Chondrocyte (in vitro differentiated cells): ENCODE data around the gene CTNND2. TPM values are rescaled to one million over a fixed set of nuclear protein-coding genes. Genes with fewer than 3 reads are reported as not detected.

Experiments used
- DNase-seq: peaks from one replicate; pipeline ENCODE4 v3.0.0; 2021; ENCODE audit warnings: mixed read lengths, low spot score
- H3K27ac Mint-ChIP-seq: one replicate; pipeline ENCODE4 v1.8.0; 2021; ENCODE audit warnings: mild to moderate bottlenecking, moderate library complexity, mixed read lengths; ENCODE audit not compliant: unreplicated experiment
- H3K27me3 Mint-ChIP-seq: 2 replicates; pipeline ENCODE4 v1.8.0; 2021; ENCODE audit warnings: low read depth, mixed read lengths
- H3K36me3 Mint-ChIP-seq: 2 replicates; pipeline ENCODE4 v1.8.0; 2021; ENCODE audit warnings: low read depth, mixed read lengths
- H3K4me1 Mint-ChIP-seq: 2 replicates; pipeline ENCODE4 v1.8.0; 2021; ENCODE audit warnings: low read depth, mild to moderate bottlenecking, mixed read lengths
- H3K4me3 Mint-ChIP-seq: one replicate; pipeline ENCODE4 v1.8.0; 2021; ENCODE audit warnings: mild to moderate bottlenecking, moderate library complexity, mixed read lengths; ENCODE audit not compliant: unreplicated experiment
- H3K9me3 Mint-ChIP-seq: 2 replicates; pipeline ENCODE4 v1.8.0; 2021; ENCODE audit warnings: low read depth, mixed read lengths
- CTCF ChIP-seq: fragments of 200-600 bp; sonication (generic); IDR thresholded peaks from 2 replicates; pipeline ENCODE4 v1.5.0; 2021; ENCODE audit warnings: antibody characterized with exemption, mild to moderate bottlenecking, moderate library complexity
- total RNA-seq: library from RNA; stranded (reverse); gene quantifications from 3 replicates; pipeline ENCODE4 v1.2.1, GENCODE V29; 2021

The CTNND2 gene
- total RNA-seq, 1 donor from 2014 or later: 2.1 TPM

DNA sequence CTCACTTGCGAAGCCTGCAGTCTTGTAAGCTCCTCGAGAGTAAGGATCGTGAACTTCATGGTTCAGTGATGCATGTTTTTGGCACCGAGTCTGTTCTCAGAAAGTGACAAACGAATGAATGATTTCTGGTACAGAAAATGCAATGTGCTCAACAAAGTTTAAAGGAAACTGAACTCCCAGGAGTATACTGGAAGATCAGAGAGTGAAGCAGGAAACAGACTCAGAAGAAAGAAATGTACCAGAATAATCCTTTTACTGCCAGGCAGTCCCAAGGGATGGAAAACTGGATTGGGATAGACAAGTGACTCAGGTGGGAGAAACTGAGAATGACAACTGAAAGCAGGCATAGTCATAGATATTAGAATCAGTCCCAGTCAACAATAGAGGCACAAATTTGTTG, 420.6 kb downstream of the CTNND2 start:
- Mint-ChIP-seq H3K27ac (no peak overlapping the region), H3K4me3 (no peak overlapping the region), H3K9me3 (no peaks in the 10 kb centered on the region), H3K36me3 (peaks cover 2% of the 10 kb centered on the region), H3K27me3 (no peaks in the 10 kb centered on the region), H3K4me1 (peaks cover 5% of the 10 kb centered on the region)
- no peak for TF ChIP-seq CTCF
- DNase-seq: no peak

GRCh38 chr5:11482011-11482410, 422.2 kb downstream of the CTNND2 start:
- Mint-ChIP-seq H3K27ac (no peak overlapping the region), H3K4me3 (no peak overlapping the region), H3K9me3 (no peaks in the 10 kb centered on the region), H3K4me1 (peaks cover 12% of the 10 kb centered on the region), H3K36me3 (peaks cover 2% of the 10 kb centered on the region), H3K27me3 (no peaks in the 10 kb centered on the region)
- no peak for DNase-seq
- TF ChIP-seq CTCF: no peak

DNA sequence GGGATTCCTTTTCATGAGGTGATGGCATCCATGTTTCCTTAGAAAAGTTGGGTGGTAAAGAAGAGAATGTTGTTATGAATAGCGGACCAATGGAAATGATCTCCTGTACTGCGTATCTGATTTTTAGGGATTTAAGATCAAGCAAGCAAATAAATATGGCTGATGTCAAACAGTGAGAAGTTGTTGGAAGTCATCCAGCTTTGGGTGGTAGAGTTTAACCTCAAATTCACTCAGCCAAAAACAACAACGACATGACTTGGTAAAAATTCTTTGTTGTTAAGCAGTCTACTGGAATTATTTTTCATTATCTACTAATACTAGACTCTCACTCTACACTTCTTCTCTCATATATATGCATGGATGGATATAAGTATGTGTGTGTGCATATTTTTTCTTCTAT, 426.5 kb downstream of the CTNND2 start:
- no peak for TF ChIP-seq CTCF
- H3K9me3 Mint-ChIP-seq: no peaks in the 10 kb centered on the region
- no peak overlapping the region for H3K27ac Mint-ChIP-seq
- no peak overlapping the region for H3K4me3 Mint-ChIP-seq
- peaks cover 7% of the 10 kb centered on the region for H3K4me1 Mint-ChIP-seq
- no peaks in the 10 kb centered on the region for H3K27me3 Mint-ChIP-seq
- no peak for DNase-seq
- H3K36me3 Mint-ChIP-seq: no peaks in the 10 kb centered on the region

DNA sequence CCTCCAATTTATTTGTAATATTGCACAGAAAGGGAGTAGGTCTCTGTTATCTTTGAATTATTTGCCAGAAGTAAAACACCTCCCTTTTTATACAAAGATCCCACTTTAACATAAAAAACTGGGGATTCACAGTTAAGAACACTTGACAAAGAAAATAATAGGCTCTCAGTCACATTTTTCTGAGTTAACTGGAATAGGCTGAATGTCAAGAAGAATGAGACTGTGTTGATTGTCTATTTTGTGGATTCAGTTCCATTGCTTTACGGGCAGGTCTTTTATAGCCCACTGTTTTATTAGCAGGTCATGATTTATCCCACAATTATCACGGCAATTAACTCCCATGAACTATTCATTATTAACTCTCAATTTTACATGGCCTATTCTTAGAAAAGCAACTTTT, 427.4 kb downstream of the CTNND2 start:
- Mint-ChIP-seq H3K9me3 (no peaks in the 10 kb centered on the region), H3K4me3 (no peak overlapping the region), H3K36me3 (no peaks in the 10 kb centered on the region), H3K27me3 (no peaks in the 10 kb centered on the region), H3K27ac (no peak overlapping the region), H3K4me1 (peaks cover 7% of the 10 kb centered on the region)
- no peak for DNase-seq
- no peak for TF ChIP-seq CTCF

DNA sequence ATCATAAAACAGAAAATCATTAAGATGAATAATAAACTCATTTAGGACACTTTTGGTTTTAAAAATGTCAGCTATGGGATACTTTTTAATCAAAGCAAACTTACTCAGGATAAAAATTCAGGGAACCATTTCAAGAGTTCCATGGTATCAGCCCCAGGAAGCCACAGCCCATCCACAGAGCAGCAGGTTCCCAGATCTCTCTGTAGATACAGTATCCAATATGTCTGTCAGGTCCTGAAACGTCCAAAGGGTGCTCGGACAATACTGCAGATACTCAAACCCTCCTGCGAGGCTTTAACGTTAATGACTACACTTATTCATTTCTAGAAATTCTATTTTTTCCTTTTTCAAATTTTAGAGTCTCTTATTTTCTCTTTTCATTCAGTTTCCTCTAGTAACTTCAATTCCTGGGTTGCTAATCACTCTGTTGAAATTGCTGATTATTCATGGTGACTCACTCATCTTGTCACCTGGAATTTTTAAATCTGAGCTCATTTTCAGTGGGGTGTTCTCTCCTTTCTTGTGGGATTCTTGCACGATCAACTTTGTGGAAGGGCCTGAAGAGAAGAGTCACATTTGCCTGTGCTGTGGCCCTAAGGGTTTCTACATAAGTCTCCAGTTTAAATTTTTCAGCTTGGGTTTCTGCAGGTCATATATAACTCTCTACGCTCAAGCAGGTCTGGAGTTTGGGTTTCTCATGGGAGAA, 435.8 kb downstream of the CTNND2 start:
- no peak for TF ChIP-seq CTCF
- Mint-ChIP-seq H3K4me3 (no peak overlapping the region), H3K27me3 (peaks cover 5% of the 10 kb centered on the region), H3K9me3 (no peaks in the 10 kb centered on the region), H3K27ac (no peak overlapping the region), H3K36me3 (no peaks in the 10 kb centered on the region), H3K4me1 (peaks cover 4% of the 10 kb centered on the region)
- DNase-seq: no peak
